Inflammatory macrophage treated with lipopolysaccharide for 1 hour (primary cell): Measurements from ENCODE around the gene URM1.

Experiments used
- DNase-seq, 2 donors: peaks; one replicate each; pipeline ENCODE4 v3.0.0-alpha.2; 2020 to 2022

URM1 gene

GRCh38 chr9:128388150-128388549 lies 17.0 kb downstream of the URM1 start:
- DNase-seq, result no peak

GRCh38 chr9:128389395-128390149 lies 18.4 kb downstream of the URM1 start:
- no peak for DNase-seq

GRCh38 chr9:128390150-128390812 lies 19.1 kb downstream of the URM1 start:
- DNase-seq, result no peak

GRCh38 chr9:128390813-128391711 lies 19.9 kb downstream of the URM1 start:
- no peak for DNase-seq

GRCh38 chr9:128391956-128392301 lies 20.8 kb downstream of the URM1 start:
- DNase-seq, result no peak

GRCh38 chr9:128392302-128393144 lies 21.3 kb downstream of the URM1 start:
- no peak for DNase-seq

- DNase-seq, result no peak
These were observed 22.1 kb downstream of the URM1 start for GRCh38 chr9:128393145-128393775.

GRCh38 chr9:128393970-128394369 lies 22.8 kb downstream of the URM1 start:
- no peak for DNase-seq

- no peak for DNase-seq
These were observed 23.4 kb downstream of the URM1 start for GRCh38 chr9:128394379-128395168.

GRCh38 chr9:128396970-128397613 lies 25.9 kb downstream of the URM1 start:
- DNase-seq, result peak; percentile 23 to 60

- DNase-seq, result no peak
These were observed 26.7 kb downstream of the URM1 start for GRCh38 chr9:128397831-128398230.

- DNase-seq, result no peak
These were observed 28.7 kb downstream of the URM1 start for GRCh38 chr9:128399861-128400260.

GRCh38 chr9:128404560-128404959 lies 33.4 kb downstream of the URM1 start:
- no peak for DNase-seq

GRCh38 chr9:128405077-128405779 lies 34.1 kb downstream of the URM1 start:
- DNase-seq, result no peak

- DNase-seq, result no peak
These were observed 34.6 kb downstream of the URM1 start for GRCh38 chr9:128405780-128406171.

GRCh38 chr9:128406848-128407391 lies 35.7 kb downstream of the URM1 start:
- no peak for DNase-seq

GRCh38 chr9:128408963-128409431 lies 37.8 kb downstream of the URM1 start:
- no peak for DNase-seq

- DNase-seq, result no peak
These were observed 38.3 kb downstream of the URM1 start for GRCh38 chr9:128409450-128409849.

- no peak for DNase-seq
These were observed 38.8 kb downstream of the URM1 start for GRCh38 chr9:128409978-128410377.
